Kidney (tissue), 14 donors: ENCODE results near the gene ZCCHC2. TPM values are rescaled to one million over a fixed set of nuclear protein-coding genes. Genes with fewer than 3 reads are reported as not detected.

ENCODE experiments used
- DNase-seq, 5 donors: peaks; one replicate each; pipeline ENCODE4 v3.0.0-alpha.2; 2013 to 2020
- FAIRE-seq: peaks from 2 replicates; lab custom pipeline; 2012; peaks lifted over from hg19 to GRCh38; lab: Jason Lieb, UNC
- H3K27ac ChIP-seq, 2 donors: one replicate each; pipeline ENCODE4 v1.7.0; 2013; ENCODE audit warnings: low read depth in 2 of 2, low read length in 2 of 2, inconsistent platforms in 1 of 2
- H3K27me3 ChIP-seq: one replicate; pipeline ENCODE4 v1.7.1; 2013; ENCODE audit warnings: low read length, inconsistent platforms; ENCODE audit not compliant: control insufficient read depth, insufficient read depth
- H3K36me3 ChIP-seq, 3 donors: one replicate each; pipeline versions ENCODE4 v1.7.0 to v1.7.1; 2013; ENCODE audit warnings: low read length in 3 of 3, control low read depth in 1 of 3, inconsistent platforms in 1 of 3; ENCODE audit not compliant: insufficient read depth in 3 of 3, control insufficient read depth in 2 of 3
- H3K4me1 ChIP-seq, 3 donors: one replicate each; pipeline versions ENCODE4 v1.7.0 to v1.7.1; 2013; ENCODE audit warnings: low read length in 3 of 3, inconsistent platforms in 1 of 3, low read depth in 1 of 3; ENCODE audit not compliant: control insufficient read depth in 2 of 3, insufficient read depth in 2 of 3
- H3K4me3 ChIP-seq, 3 donors: one replicate each; pipeline versions ENCODE4 v1.7.0 to v1.8.1; 2013; ENCODE audit warnings: low read length in 3 of 3, control low read depth in 1 of 3, inconsistent platforms in 1 of 3
- H3K9ac ChIP-seq, 3 donors: one replicate each; pipeline versions ENCODE4 v1.7.0 to v1.7.1; 2013; ENCODE audit warnings: low read length in 3 of 3, control low read depth in 1 of 3, inconsistent platforms in 1 of 3
- H3K9me3 ChIP-seq, 3 donors: one replicate each; pipeline versions ENCODE4 v1.7.0 to v1.7.1; 2013; ENCODE audit warnings: low read length in 3 of 3, control low read depth in 1 of 3, inconsistent platforms in 1 of 3; ENCODE audit not compliant: control insufficient read depth in 2 of 3, insufficient read depth in 1 of 3
- intact Hi-C: fragments of 100-400 bp; cut with DNase I; formaldehyde crosslinking; loops from one replicate; pipeline ENCODE4 v1.11.1; 2022
- polyA plus RNA-seq: library from polyadenylated mRNA; stranded (reverse); fragments of 350-450 nt; fragmentation: Illumina TruSeq; extraction: RNeasy Lipid Tissue Mini Kit (QIAGEN cat#74804); gene quantifications from one replicate; pipeline ENCODE4 v1.2.3, GENCODE V29; 2014; ENCODE audit warnings: low read depth, low replicate concordance; ENCODE audit not compliant: insufficient read depth
- total RNA-seq: library from RNA; stranded (reverse); fragmentation: NEBNext Ultra II Directional; extraction: Animal tissue kit (Norgen Biotek cat#: 25700); gene quantifications from one replicate; pipeline ENCODE4 v1.2.1, GENCODE V29; 2021
- TF ChIP-seq, protein P1 (sequence below): IDR thresholded peaks from 3 replicates; pipeline ENCODE4 v1.5.1; 2012; ENCODE audit warnings: mild to moderate bottlenecking, moderate library complexity, borderline replicate concordance; ENCODE audit not compliant: insufficient read depth; ENCODE audit errors: extremely low read depth
- donor health status: control.
- donor health status: control.
- donor health status: control.
- donor health status: control.
- donor health status: control.
- donor health status: DM: yes; HTN: yes; CAD: no.
- donor health status: Normal renal cell carcinoma (clear cell type).

The ZCCHC2 gene
- total and polyA plus RNA-seq, 2 donors from 2014 or later, result 5.5 to 22.1 TPM

DNA sequence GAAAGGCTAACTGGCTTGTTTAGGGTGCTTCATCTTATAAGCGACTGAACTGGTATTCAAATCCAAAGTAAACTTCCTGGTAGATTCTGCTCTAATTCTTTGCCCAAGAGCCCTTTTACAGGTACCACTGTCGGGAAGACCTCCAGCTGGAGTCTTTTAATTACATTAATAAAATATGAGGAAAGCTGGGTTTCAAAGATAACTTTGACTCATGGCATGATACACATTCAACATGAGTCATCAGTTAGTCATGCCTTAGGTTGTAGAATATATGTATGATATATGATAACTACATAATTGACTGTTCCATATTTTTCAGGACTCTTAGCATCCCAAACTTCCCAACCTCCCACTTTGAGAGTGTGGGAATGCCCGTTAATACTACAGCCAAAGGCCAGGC, 32.3 kb downstream of the ZCCHC2 start:
- no peak overlapping the region for H3K9ac ChIP-seq
- intact Hi-C loops, result no loop called here
- FAIRE-seq, result no peak
- H3K4me3 ChIP-seq, result no peak overlapping the region
- H3K36me3 ChIP-seq, result peaks cover 2 to 40% (median 25%) of the 10 kb centered on the region in 3 donors
- H3K9me3 ChIP-seq, result no peaks in the 10 kb centered on the region
- no peak for DNase-seq
- no peaks in the 10 kb centered on the region for H3K27me3 ChIP-seq
- TF ChIP-seq, protein P1, sequence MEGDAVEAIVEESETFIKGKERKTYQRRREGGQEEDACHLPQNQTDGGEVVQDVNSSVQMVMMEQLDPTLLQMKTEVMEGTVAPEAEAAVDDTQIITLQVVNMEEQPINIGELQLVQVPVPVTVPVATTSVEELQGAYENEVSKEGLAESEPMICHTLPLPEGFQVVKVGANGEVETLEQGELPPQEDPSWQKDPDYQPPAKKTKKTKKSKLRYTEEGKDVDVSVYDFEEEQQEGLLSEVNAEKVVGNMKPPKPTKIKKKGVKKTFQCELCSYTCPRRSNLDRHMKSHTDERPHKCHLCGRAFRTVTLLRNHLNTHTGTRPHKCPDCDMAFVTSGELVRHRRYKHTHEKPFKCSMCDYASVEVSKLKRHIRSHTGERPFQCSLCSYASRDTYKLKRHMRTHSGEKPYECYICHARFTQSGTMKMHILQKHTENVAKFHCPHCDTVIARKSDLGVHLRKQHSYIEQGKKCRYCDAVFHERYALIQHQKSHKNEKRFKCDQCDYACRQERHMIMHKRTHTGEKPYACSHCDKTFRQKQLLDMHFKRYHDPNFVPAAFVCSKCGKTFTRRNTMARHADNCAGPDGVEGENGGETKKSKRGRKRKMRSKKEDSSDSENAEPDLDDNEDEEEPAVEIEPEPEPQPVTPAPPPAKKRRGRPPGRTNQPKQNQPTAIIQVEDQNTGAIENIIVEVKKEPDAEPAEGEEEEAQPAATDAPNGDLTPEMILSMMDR, result no peak
- H3K27ac ChIP-seq, result no peak overlapping the region
- no peaks in the 10 kb centered on the region for H3K4me1 ChIP-seq

DNA sequence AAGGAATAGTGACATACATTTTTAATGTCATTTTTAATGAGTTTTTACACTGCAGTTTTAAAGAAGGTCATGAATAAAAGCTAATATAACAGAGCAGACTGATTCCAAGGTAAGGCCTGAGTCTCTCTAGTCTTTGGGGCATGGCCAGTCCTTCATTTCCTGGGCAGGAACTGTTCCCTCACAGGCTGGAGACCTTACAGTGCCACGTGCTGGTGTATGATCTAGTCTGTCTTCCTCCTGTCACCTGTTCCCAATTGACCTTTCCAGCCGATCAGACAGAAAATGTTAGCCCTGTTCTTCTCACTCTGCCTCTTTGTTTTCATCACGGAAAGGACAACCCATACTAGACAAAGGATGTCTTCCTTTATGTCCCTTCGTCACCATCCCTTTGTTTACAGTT, 33.6 kb downstream of the ZCCHC2 start:
- intact Hi-C loops, result no loop called here
- TF ChIP-seq, protein P1, result no peak
- no peak overlapping the region for H3K27ac ChIP-seq
- H3K4me3 ChIP-seq, result no peak overlapping the region
- H3K4me1 ChIP-seq, result no peaks in the 10 kb centered on the region
- no peaks in the 10 kb centered on the region for H3K27me3 ChIP-seq
- peaks cover 2 to 35% (median 29%) of the 10 kb centered on the region in 3 donors for H3K36me3 ChIP-seq
- H3K9me3 ChIP-seq, result no peaks in the 10 kb centered on the region
- DNase-seq (no peak), FAIRE-seq (no peak)
- no peak overlapping the region for H3K9ac ChIP-seq

DNA sequence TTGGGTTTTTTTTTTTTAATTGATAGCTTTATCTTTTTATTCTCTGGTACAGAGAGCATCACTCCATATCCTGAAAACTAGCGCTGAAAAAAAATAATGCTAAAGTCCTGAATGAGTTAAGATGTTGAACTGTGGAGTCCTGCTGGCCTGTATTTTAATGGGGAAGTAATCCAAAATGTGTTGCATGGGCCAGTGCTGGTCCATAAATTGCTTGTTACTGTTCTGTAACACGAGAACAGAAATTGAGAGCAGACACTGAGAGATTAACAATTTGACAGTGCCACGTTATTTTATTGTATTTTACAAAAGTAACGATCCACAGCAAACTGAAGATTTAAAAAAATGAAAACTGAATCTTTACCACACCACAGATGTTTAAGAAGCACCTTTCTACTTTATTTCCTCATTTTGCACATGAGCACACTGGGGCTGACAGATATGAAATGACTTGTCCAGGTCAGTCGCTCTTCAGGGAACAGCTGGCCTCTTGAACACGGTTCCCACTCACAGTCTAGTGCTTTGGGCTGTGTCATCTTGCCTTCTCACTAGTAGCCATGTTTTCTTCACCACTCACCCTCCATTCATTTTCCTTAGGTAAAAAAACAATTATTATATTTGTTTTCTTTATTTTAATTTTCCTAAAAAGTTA, 35.3 kb downstream of the ZCCHC2 start:
- Histone ChIP-seq H3K4me3 (no peak overlapping the region), H3K36me3 (peaks cover 3 to 38% (median 29%) of the 10 kb centered on the region in 3 donors), H3K9me3 (no peaks in the 10 kb centered on the region), H3K9ac (no peak overlapping the region), H3K4me1 (no peaks in the 10 kb centered on the region), H3K27me3 (no peaks in the 10 kb centered on the region), H3K27ac (no peak overlapping the region)
- TF ChIP-seq, protein P1, result no peak
- DNase-seq, result no peak
- intact Hi-C loops, result no loop called here
- FAIRE-seq, result no peak
